Erythroblast (primary cell): ENCODE measurements around the gene WNT4.

Experiments used
- DNase-seq, 2 experiments: peaks; one replicate each; lab custom pipeline; 2025; lab: John Stamatoyannopoulos, UW
- GATA1 ChIP-seq: IDR thresholded peaks from 2 replicates; pipeline ENCODE4 v1.6.1; 2011; ENCODE audit warnings: low read depth, mild to moderate bottlenecking, control low read depth, low read length, moderate library complexity
- POLR2A ChIP-seq: IDR thresholded peaks from 2 replicates; pipeline ENCODE4 v1.6.1; 2011; ENCODE audit warnings: mild to moderate bottlenecking, low read length

WNT4 gene

DNA sequence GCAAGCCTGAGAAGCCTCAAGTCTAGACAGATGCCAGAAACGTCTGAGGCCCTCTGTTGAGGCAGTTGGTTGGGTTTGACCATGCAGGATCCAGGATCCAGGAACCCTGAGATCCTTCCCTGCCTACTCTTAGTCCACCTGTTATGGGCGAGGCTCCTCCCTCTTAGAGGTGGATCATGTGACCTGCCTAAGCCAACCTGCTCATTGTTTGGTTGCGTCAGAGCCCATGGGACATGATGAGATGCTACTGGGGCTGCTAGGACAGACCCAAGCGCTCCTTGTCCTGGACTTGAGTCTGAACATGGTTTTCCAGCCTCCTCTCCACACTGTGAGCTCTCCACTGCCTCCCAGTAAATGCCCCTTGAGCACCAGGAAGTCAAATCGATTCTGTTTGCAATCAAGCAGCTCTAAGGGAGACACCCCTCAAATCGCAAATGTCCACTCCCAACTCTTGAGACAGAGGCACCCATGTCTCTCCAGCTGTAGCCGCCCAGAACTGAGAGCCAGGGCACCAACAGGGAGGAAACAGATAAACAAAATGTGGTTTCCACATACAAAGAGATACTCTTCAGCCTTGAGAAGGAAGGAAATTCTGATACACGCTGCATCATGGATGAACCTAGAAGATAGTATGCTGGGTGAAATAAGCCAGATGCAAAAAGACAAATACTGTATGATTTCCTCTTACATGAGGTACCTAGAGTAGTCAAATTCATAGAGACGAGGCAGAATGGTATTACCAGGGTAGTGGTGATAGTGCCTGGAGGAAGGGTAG lies 31.7 kb upstream of the WNT4 start:
- DNase-seq = no peak
- no peak for TF ChIP-seq POLR2A
- TF ChIP-seq GATA1 = no peak

- no peak for DNase-seq
- no peak for TF ChIP-seq POLR2A
- TF ChIP-seq GATA1 = no peak
Observed at GRCh38 chr1:22171951-22172715, 29.2 kb upstream of the WNT4 start.

GRCh38 chr1:22169816-22170215 lies 26.9 kb upstream of the WNT4 start:
- DNase-seq = no peak
- TF ChIP-seq POLR2A (no peak), GATA1 (no peak)

DNA sequence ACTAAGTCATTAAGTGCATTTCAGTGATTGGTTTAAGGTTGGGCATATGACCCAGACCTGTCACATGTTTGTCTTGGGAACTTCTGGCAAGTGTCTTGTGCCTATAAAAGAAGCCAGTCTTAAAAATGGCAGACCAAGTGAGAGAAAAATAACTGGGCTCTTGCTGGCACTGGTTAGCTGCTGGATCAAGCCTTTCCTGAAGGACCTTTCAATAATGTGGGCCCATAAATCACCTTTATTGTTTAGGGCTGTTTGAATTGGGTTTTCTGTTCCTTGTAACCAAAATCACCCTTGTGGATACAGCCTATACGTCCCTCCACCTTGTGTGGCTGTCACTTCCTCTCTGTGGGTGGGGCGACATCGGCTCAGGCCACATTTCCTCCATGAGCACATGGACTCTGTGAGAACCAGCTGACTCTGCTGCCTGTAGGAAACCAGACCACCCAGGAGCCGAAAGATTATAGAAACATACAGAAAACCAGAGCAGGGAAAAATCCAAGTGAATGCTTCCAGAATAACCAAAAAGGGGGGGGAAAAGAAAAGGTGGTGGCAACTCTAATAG lies 25.6 kb upstream of the WNT4 start:
- no peak for DNase-seq
- TF ChIP-seq GATA1 (no peak), POLR2A (no peak)

- TF ChIP-seq POLR2A (no peak), GATA1 (no peak)
- DNase-seq = no peak
Observed at GRCh38 chr1:22166439-22166838, 23.5 kb upstream of the WNT4 start.

DNA sequence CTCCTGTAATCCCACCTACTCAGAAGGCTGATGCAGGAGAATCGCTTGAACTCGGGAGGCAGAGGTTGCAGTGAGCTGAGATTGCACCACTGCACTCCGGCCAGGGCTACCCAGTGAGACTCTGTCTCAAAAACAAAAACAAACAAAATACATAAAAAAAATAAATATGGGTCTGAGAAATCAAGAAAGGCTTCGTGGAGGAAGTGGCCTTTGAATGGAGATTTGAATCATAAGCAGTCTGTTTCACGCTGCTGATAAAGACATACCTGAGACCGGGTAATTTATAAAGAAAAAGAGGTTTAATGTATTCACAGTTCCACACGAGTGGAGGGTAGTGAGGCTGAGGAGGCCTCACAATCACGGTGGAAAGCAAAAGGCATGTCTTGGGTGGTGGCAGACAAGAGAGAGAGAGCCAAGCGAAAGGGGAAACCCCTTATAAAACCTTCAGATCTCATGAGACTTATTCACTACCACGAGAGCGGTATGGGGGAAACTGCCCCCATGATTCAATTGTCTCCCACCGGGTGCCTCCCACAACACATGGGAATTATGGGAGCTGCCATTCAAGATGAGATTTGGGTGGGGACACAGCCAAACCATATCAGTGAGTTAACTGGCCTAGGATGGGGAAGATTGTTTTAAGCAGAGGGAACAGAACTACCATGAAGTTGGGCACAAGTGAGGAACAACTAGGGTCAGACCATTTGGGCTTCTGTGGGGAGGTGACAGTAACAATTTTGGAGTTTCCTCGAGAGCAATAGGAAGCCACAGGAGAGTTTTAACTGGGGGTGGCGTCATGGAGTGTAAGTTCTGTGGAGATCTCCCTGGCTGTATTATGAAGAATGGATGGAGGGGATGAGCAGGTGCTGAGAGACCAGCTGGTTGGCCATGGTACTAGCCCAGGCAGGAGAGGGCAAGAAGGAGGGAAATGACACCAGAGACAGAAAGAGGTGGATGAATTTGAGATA lies 22.2 kb upstream of the WNT4 start:
- TF ChIP-seq POLR2A = no peak
- DNase-seq = no peak

DNA sequence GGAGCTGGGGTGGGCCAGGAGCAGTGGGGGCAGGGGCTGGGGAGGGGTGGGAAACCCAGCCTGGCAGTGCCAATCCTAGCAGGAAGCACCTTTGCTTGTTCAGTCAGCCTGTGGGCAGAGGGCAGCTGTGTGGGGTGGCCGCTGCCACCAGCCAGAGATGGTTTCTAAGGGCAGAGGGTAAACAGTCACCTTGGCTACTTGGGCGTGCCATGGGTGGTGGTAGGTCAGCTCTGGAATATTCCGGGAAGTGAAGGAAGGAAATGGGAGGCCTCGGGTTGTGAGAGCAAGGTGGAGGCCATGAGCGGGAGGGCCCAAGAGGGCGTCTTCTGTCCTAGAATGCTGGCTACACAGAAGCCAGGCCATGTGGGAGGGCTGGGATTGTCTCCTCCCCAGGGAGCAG lies 20.7 kb upstream of the WNT4 start:
- no peak for DNase-seq
- TF ChIP-seq GATA1 (no peak), POLR2A (no peak)

- TF ChIP-seq GATA1 = no peak
- TF ChIP-seq POLR2A = no peak
- DNase-seq = no peak
Observed at GRCh38 chr1:22163137-22163536, 20.2 kb upstream of the WNT4 start.

GRCh38 chr1:22159891-22160290 lies 17.0 kb upstream of the WNT4 start:
- TF ChIP-seq POLR2A = no peak
- no peak for DNase-seq

DNA sequence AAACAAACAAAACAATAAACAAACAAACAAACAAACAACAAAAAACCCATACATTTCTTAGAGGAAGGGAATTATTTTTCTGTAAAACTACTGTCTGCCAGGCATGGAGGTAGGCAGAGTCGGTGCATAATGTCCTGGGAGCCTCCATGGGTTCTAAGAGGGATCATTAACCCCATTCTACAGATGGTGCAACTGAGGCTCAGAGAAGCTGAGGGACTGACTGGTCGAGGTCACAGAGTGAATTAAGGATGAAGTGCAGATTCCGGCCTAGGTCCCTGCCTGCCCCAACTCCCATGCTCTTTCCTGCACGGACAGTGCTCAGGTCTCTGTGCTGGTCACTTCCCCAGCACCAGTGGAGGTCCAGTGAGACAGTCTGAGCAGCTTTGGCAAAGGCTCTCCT lies 15.8 kb upstream of the WNT4 start:
- TF ChIP-seq POLR2A (no peak), GATA1 (no peak)
- DNase-seq = no peak

DNA sequence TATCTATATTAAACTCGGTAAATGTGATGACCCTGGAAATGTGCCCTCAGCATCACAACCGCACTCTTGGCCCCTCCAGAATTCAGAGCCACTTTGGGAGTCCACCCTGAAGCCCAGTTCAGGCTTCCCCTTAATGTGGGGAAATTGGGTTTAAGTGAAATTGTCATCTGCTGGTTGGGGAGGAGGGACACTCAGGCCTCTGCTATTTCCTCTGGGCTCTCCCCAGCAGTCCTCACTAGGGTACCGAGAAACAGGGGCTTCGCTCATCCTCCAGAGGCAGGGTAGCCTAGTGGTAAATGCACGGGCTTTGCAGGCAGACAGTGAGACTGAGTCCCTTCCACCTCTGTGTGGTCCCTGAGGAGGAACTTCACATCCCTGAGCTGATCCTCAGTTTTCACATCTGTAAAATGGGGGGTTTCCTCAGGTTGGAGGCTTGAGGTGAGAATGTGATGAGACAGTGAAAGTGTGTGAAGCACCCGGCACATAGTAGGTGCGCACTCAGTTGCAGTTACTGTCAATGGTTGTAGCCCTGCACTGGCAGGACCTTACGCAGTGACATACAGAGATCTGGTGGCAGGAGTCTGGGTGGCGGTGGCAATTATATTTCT lies 14.6 kb upstream of the WNT4 start:
- no peak for TF ChIP-seq GATA1
- no peak for TF ChIP-seq POLR2A
- no peak for DNase-seq

GRCh38 chr1:22155517-22155916 lies 12.6 kb upstream of the WNT4 start:
- no peak for DNase-seq
- TF ChIP-seq GATA1 (no peak), POLR2A (no peak)

GRCh38 chr1:22154626-22155025 lies 11.7 kb upstream of the WNT4 start:
- DNase-seq = no peak
- TF ChIP-seq GATA1 (no peak), POLR2A (no peak)
